HepG2 (cell line): ENCODE results near the gene MAGI1. TPM values are rescaled to one million over a fixed set of nuclear protein-coding genes. Genes with fewer than 3 reads are reported as not detected.

Experiments
- ATAC-seq: fragments of 200-7000 bp; cut with Tn5 transposase; 3 replicates; pipeline ENCODE4 v1.9.1; 2020; ENCODE audit warnings: mild to moderate bottlenecking, moderate library complexity
- BruUV-seq: library from RNA; stranded (reverse); fragments of 400-500 nt; replicated peaks from 2 replicates; lab custom pipeline; 2021; lab: Mats Ljungman, UMichigan
- CTCF ChIA-PET: fragments of 300-600 bp; formaldehyde crosslinking; extraction: SDS; loops from one replicate; lab custom pipeline; 2021; ENCODE audit warnings: low total read pairs, inconsistent platforms, low intra/inter-chr PET ratio; lab: Yijun Ruan, JAX
- POLR2A ChIA-PET: fragments of 350-600 bp; sonication (Branson Sonifier 250); formaldehyde crosslinking; loops from one replicate; lab custom pipeline; 2020; ENCODE audit warnings: antibody characterized with exemption, inconsistent platforms; lab: Yijun Ruan, JAX
- DNase-seq: peaks from one replicate; pipeline ENCODE4 v3.0.0-alpha.2; 2015; ENCODE audit warnings: low spot score
- FAIRE-seq: peaks from 3 replicates; lab custom pipeline; 2011; peaks lifted over from hg19 to GRCh38; lab: Jason Lieb, UNC
- H2AFZ ChIP-seq: one replicate; pipeline ENCODE4 v1.6.1; 2011; ENCODE audit warnings: low read length, inconsistent platforms
- H3K27ac ChIP-seq: fragments of 300-600 bp; 3 replicates; pipeline ENCODE4 v1.8.0; 2011; ENCODE audit warnings: mixed run types, mild to moderate bottlenecking, mixed read lengths, low read length, inconsistent platforms; ENCODE audit not compliant: insufficient read depth; ENCODE audit errors: extremely low read length
- H3K27me3 ChIP-seq, 2 experiments: fragments of 200-600 bp in 1 of 2; 2 replicates in 1 of 2; 3 replicates in 1 of 2; pipeline versions ENCODE4 v1.6.0 to v1.8.0; 2011; ENCODE audit warnings: low read length in 2 of 2, mild to moderate bottlenecking in 2 of 2, moderate library complexity in 2 of 2, inconsistent platforms in 1 of 2; ENCODE audit not compliant: insufficient read depth in 2 of 2, control insufficient read depth in 1 of 2
- H3K36me3 ChIP-seq, 2 experiments: fragments of 200-600 bp in 1 of 2; replicated peaks in 1 of 2; 2 replicates in 1 of 2; 3 replicates in 1 of 2; pipeline versions ENCODE4 v1.5.1 to v1.8.0; 2011; ENCODE audit warnings: low read length in 2 of 2, inconsistent platforms in 1 of 2; ENCODE audit not compliant: insufficient read depth in 2 of 2, control insufficient read depth in 1 of 2
- H3K4me1 ChIP-seq: 2 replicates; pipeline ENCODE4 v1.5.1; 2012; ENCODE audit warnings: low read length, inconsistent platforms; ENCODE audit not compliant: insufficient read depth
- H3K4me2 ChIP-seq: 2 replicates; pipeline ENCODE4 v1.6.0; 2011; ENCODE audit warnings: low read depth, low read length, inconsistent platforms
- H3K4me3 ChIP-seq, 3 experiments: fragments of 200-600 bp in 1 of 3; sonication (generic), shearing (Covaris generic) in 1 of 3; replicated peaks in 1 of 3; 2 replicates each; pipeline ENCODE4 v1.5.1; 2011 to 2016; ENCODE audit warnings: low read length in 3 of 3, inconsistent platforms in 2 of 3, low read depth in 2 of 3, mild to moderate bottlenecking in 2 of 3, control low read depth in 1 of 3, mixed read lengths in 1 of 3; ENCODE audit not compliant: insufficient read depth in 1 of 3
- H3K79me2 ChIP-seq: one replicate; pipeline ENCODE4 v1.6.1; 2011; ENCODE audit warnings: low read length, inconsistent platforms; ENCODE audit not compliant: insufficient read depth
- H3K9ac ChIP-seq: 2 replicates; pipeline ENCODE4 v1.6.0; 2011; ENCODE audit warnings: mild to moderate bottlenecking, low read depth, low read length, inconsistent platforms; ENCODE audit not compliant: insufficient read depth
- H3K9me3 ChIP-seq: 2 replicates; pipeline ENCODE4 v1.5.1; 2012; ENCODE audit warnings: mild to moderate bottlenecking, low read length
- H4K20me1 ChIP-seq: 2 replicates; pipeline ENCODE4 v1.6.0; 2011; ENCODE audit warnings: inconsistent platforms, mild to moderate bottlenecking, low read length, moderate library complexity; ENCODE audit not compliant: insufficient read depth
- KDM1A ChIP-seq: IDR thresholded peaks from 2 replicates; pipeline ENCODE4 v1.6.1; 2016; ENCODE audit warnings: missing compliant biosample characterization
- RNF2 ChIP-seq: fragments of 450-650 bp; conservative IDR thresholded peaks from 2 replicates; pipeline ENCODE4 v1.6.1; 2016; ENCODE audit warnings: low read depth
- SMARCC2 ChIP-seq: fragments of 450-650 bp; IDR thresholded peaks from 2 replicates; pipeline ENCODE4 v1.6.1; 2017; ENCODE audit warnings: antibody characterized with exemption, mild to moderate bottlenecking
- SRSF1 ChIP-seq: fragments of 200-400 bp; formaldehyde crosslinking; optimal IDR thresholded peaks from 2 replicates; pipeline ENCODE3; 2017; ENCODE audit warnings: mild to moderate bottlenecking, low read depth, low read length, moderate library complexity
- TBX2 ChIP-seq: sonication (generic); formaldehyde crosslinking; IDR thresholded peaks from 2 replicates; pipeline ENCODE4 v1.5.0; 2020; ENCODE audit warnings: missing genetic modification reagents, mild to moderate bottlenecking, borderline replicate concordance
- ZBTB10 ChIP-seq: sonication (generic); formaldehyde crosslinking; IDR thresholded peaks from 2 replicates; pipeline ENCODE4 v1.4.0; 2020; ENCODE audit warnings: missing genetic modification reagents, borderline replicate concordance
- ZMAT3 ChIP-seq: sonication (generic); formaldehyde crosslinking; conservative IDR thresholded peaks from 2 replicates; pipeline ENCODE4 v1.7.0; 2021; ENCODE audit warnings: missing genetic modification reagents
- ZNF512B ChIP-seq: sonication (generic); formaldehyde crosslinking; IDR thresholded peaks from 2 replicates; pipeline ENCODE4 v1.5.1; 2020; ENCODE audit warnings: missing genetic modification reagents, mild to moderate bottlenecking, borderline replicate concordance
- WGBS: methylation state at CpG from one replicate; pipeline ENCODE4 v1.1.6; 2017; ENCODE audit warnings: low lambda C conversion rate; 5-methylcytosine and 5-hydroxymethylcytosine counted together
- in situ Hi-C: cut with HindIII; loops from 2 replicates; pipeline ENCODE4 v1.10.0; 2017; ENCODE audit warnings: low pct_unique_long_range_greater_than_20kb; ENCODE audit not compliant: extremely low pct_ligation_motif_present
- intact Hi-C: fragments of 100-400 bp; cut with micrococcal nuclease; formaldehyde crosslinking; loops from one replicate; pipeline ENCODE4 v1.10.0; 2022; ENCODE audit not compliant: unreplicated experiment
- polyA plus RNA-seq, 8 experiments: library from polyadenylated mRNA; depleted of rRNA in 3 of 8; stranded (reverse) in 7 of 8; unstranded in 1 of 8; fragments of >200 nt; fragmentation: Illumina TruSeq in 4 of 8; extraction: Trizol in 4 of 8; gene quantifications; 2 replicates each; pipeline versions ENCODE4 v1.2.1 to v1.2.3, GENCODE V29; 2011 to 2016; ENCODE audit warnings: low read depth in 4 of 8, missing spikeins in 1 of 8, mixed read lengths in 1 of 8; ENCODE audit not compliant: insufficient read depth in 1 of 8
- total RNA-seq, 5 experiments: library from RNA; depleted of rRNA; stranded (reverse); fragments of >200 nt; fragmentation: Illumina TruSeq; extraction: Trizol; gene quantifications; 2 replicates each; pipeline ENCODE4 v1.2.3, GENCODE V29; 2016; ENCODE audit warnings: low read depth in 1 of 5

The MAGI1 gene
- total and polyA plus RNA-seq, 2 of the 13 experiments (the other 11 are each of a cell fraction or from before 2014, with no cell fraction given): 22.2 to 26.0 TPM

- TF ChIP-seq TBX2 (CRISPR knock-in tag) (no peak), SRSF1 (no peak), SMARCC2 (no peak), ZMAT3 (CRISPR knock-in tag) (no peak)
- TF ChIP-seq, all 625 proteins: peak for 0
These were observed 566.2 kb downstream of the MAGI1 start (continued) for GRCh38 chr3:65472501-65472900.

- FAIRE-seq: no peak
These were observed 572.3 kb downstream of the MAGI1 start for GRCh38 chr3:65466300-65466988.

More at GRCh38 chr3:65466300-65466988, 572.3 kb downstream of the MAGI1 start:
- Histone ChIP-seq H3K4me1 (no peaks in the 10 kb centered on the region), H3K27ac (no peak overlapping the region), H3K79me2 (no peaks in the 10 kb centered on the region), H2AFZ (no peak overlapping the region), H3K9ac (no peak overlapping the region), H3K4me3 (no peak overlapping the region), H4K20me1 (no peaks in the 10 kb centered on the region), H3K4me2 (no peak overlapping the region), H3K9me3 (no peaks in the 10 kb centered on the region), H3K27me3 (no peaks in the 10 kb centered on the region), H3K36me3 (peaks cover 0 to 1% of the 10 kb centered on the region in 2 experiments; a peak in 1 of 5 replicates)
- 100% methylated on average over 5 of the region's 5 CpGs for WGBS
- POLR2A ChIA-PET: no interaction called here
- no peak for TF ChIP-seq RNF2
- no peak for TF ChIP-seq ZBTB10 (CRISPR knock-in tag)
- TF ChIP-seq KDM1A (CRISPR knock-in tag): no peak
- TF ChIP-seq ZNF512B: no peak
- intact Hi-C loops (no loop called here), in situ Hi-C loops (no loop called here)
- ATAC-seq (no peak), DNase-seq (no peak)
- CTCF ChIA-PET: no interaction called here
- BruUV-seq: no TSS peak
